Measurements from ENCODE around the gene ACOT11.
"Not testable (repeated sequence)": the region's sequence is repeated elsewhere in the genome, so short reads cannot be mapped to it uniquely, and the experiment has no call there.

ACOT11 gene

GRCh38 chr1:54610601-54611580 lies 62.9 kb downstream of the ACOT11 start:
- no peak for DNase-seq

GRCh38 chr1:54611621-54612020 lies 63.6 kb downstream of the ACOT11 start:
- DNase-seq: no peak

- no peak for DNase-seq
Observed at GRCh38 chr1:54614024-54614423, 66.0 kb downstream of the ACOT11 start.

GRCh38 chr1:54614563-54614962 lies 66.5 kb downstream of the ACOT11 start:
- DNase-seq: no peak

GRCh38 chr1:54615531-54616279 lies 67.7 kb downstream of the ACOT11 start:
- DNase-seq: no peak

GRCh38 chr1:54619749-54620148 lies 71.7 kb downstream of the ACOT11 start:
- no peak for DNase-seq

- DNase-seq: no peak
Observed at GRCh38 chr1:54623216-54624007, 75.4 kb downstream of the ACOT11 start, which contains the start of gene FAM151A. Gene FAM151A, minus strand, starts transcription at chr1:54623525. Its CDS starts 130 bp downstream, at chr1:54623395.

GRCh38 chr1:54624466-54625464 lies 76.7 kb downstream of the ACOT11 start:
- DNase-seq: no peak

- DNase-seq: no peak
Observed at GRCh38 chr1:54627196-54627595, 79.2 kb downstream of the ACOT11 start.

GRCh38 chr1:54635804-54636203 lies 87.8 kb downstream of the ACOT11 start:
- DNase-seq: not testable (repeated sequence)

GRCh38 chr1:54636461-54637446 lies 88.7 kb downstream of the ACOT11 start:
- not testable (repeated sequence) for DNase-seq

GRCh38 chr1:54640361-54640760 lies 92.3 kb downstream of the ACOT11 start:
- no peak for DNase-seq

- DNase-seq: no peak
Observed at GRCh38 chr1:54640863-54641836, 93.1 kb downstream of the ACOT11 start, which contains the start of gene MROH7. Gene MROH7, plus strand, starts transcription at chr1:54641786. Its CDS starts 11,141 bp downstream, at chr1:54652927.

GRCh38 chr1:54643736-54644135 lies 95.7 kb downstream of the ACOT11 start:
- no peak for DNase-seq

GRCh38 chr1:54645806-54646676 lies 98.0 kb downstream of the ACOT11 start:
- no peak for DNase-seq

GRCh38 chr1:54649130-54649898 lies 101.3 kb downstream of the ACOT11 start:
- no peak for DNase-seq

GRCh38 chr1:54649921-54650320 lies 101.9 kb downstream of the ACOT11 start:
- DNase-seq: no peak
